ENCODE data around the gene PDCL2. TPM values are rescaled to one million over a fixed set of nuclear protein-coding genes. Genes with fewer than 3 reads are reported as not detected.

PDCL2 gene
- total RNA-seq, 1 experiment from 2014 or later = not detected

DNA sequence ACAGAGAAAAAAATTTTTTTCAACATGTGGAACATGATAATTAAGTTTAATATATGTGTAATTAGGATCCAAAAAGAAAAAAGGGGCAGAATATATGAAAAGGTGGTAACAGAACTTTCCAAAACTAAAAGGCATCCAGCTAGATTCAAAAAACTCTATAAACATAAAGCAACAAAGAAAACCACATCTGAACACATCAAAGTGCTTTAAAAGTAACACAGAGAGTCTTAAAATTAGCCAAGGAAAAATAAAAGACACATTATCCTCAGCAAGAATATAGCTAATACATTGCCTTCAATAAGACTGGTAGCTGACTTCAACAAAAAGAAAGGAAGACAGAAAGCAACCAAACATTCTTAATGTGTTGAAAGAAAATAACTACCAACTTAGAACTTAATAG, 53.5 kb downstream of the PDCL2 start:
- H4K5ac ChIP-seq (ENCODE audit: insufficient read length, low read depth, low read length) = no peak overlapping the region
- H3K9me3 ChIP-seq (ENCODE audit: control insufficient read depth, low read depth, low read length) = no peaks in the 10 kb centered on the region
- no peak overlapping the region for H3K23ac ChIP-seq (ENCODE audit: insufficient read length, low read depth, low read length)
- peaks cover 2% of the 10 kb centered on the region; the same call in 1 of the 2 replicates for H3K4me1 ChIP-seq (ENCODE audit: insufficient read depth, low read length)
- peaks cover 2% of the 10 kb centered on the region for H4K20me1 ChIP-seq (ENCODE audit: control insufficient read depth, insufficient read depth, insufficient read length)
- H2BK12ac ChIP-seq (ENCODE audit: insufficient read length, low read depth, low read length) = no peak overlapping the region
- no peak overlapping the region for H3K56ac ChIP-seq (ENCODE audit: insufficient read length, low read depth, low read length)
- H3K9ac ChIP-seq (ENCODE audit: extremely low read depth, insufficient read length, low read length) = no peak overlapping the region
- no peak overlapping the region for H3T11ph ChIP-seq (ENCODE audit: low read length)
- no peak overlapping the region for H3K18ac ChIP-seq (ENCODE audit: insufficient read length, low read depth, low read length)
- H2BK120ac ChIP-seq (ENCODE audit: low read depth, low read length, poor library complexity, severe bottlenecking) = no peak overlapping the region
- peaks cover 17 to 18% of the 10 kb centered on the region in 2 experiments for H3K9me3 Mint-ChIP-seq
- no peak overlapping the region for H2AK5ac ChIP-seq (ENCODE audit: insufficient read length, low read length)
- H3K4ac ChIP-seq (ENCODE audit: low read depth, low read length) = no peak overlapping the region
- peaks cover 26 to 36% (median 28%) of the 10 kb centered on the region in 3 experiments for H3K36me3 Mint-ChIP-seq (ENCODE audit: insufficient read depth in 1 of 3, low read depth in 3 of 3)
- no peak overlapping the region for H3K4me3 Mint-ChIP-seq
- no peak overlapping the region for H2AFZ ChIP-seq (ENCODE audit: low read length)
- TF ChIP-seq, protein P1, sequence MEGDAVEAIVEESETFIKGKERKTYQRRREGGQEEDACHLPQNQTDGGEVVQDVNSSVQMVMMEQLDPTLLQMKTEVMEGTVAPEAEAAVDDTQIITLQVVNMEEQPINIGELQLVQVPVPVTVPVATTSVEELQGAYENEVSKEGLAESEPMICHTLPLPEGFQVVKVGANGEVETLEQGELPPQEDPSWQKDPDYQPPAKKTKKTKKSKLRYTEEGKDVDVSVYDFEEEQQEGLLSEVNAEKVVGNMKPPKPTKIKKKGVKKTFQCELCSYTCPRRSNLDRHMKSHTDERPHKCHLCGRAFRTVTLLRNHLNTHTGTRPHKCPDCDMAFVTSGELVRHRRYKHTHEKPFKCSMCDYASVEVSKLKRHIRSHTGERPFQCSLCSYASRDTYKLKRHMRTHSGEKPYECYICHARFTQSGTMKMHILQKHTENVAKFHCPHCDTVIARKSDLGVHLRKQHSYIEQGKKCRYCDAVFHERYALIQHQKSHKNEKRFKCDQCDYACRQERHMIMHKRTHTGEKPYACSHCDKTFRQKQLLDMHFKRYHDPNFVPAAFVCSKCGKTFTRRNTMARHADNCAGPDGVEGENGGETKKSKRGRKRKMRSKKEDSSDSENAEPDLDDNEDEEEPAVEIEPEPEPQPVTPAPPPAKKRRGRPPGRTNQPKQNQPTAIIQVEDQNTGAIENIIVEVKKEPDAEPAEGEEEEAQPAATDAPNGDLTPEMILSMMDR (conservative IDR thresholded peaks at IDR 0.05) = no peak
- no peak overlapping the region for H2BK20ac ChIP-seq (ENCODE audit: low read depth, low read length, poor library complexity, severe bottlenecking)
- H3K4me1 Mint-ChIP-seq = peaks cover 16 to 25% of the 10 kb centered on the region in 2 experiments
- H4K8ac ChIP-seq (replicated peaks; ENCODE audit: insufficient read length, low read depth, low read length) = no peak overlapping the region
- no peak for DNase-seq
- H3K27ac ChIP-seq (ENCODE audit: insufficient read length, low read depth, low read length) = no peak overlapping the region
- H2BK15ac ChIP-seq (ENCODE audit: low read depth, low read length) = no peak overlapping the region
- H3K14ac ChIP-seq (ENCODE audit: insufficient read depth, low read length) = no peak overlapping the region
- no peaks in the 10 kb centered on the region for H3K23me2 ChIP-seq (ENCODE audit: insufficient read length, low read depth, low read length, poor library complexity, severe bottlenecking)
- no peaks in the 10 kb centered on the region for H3K27me3 ChIP-seq (ENCODE audit: insufficient read depth, low read length)
- H3K4me2 ChIP-seq (ENCODE audit: insufficient read depth, insufficient read length, low read length) = no peak overlapping the region
- H4K91ac ChIP-seq (ENCODE audit: insufficient read length, low read depth, low read length) = no peak overlapping the region
- no peak overlapping the region for H2BK5ac ChIP-seq (ENCODE audit: insufficient read length, low read length)
- no peak overlapping the region for H3K27ac Mint-ChIP-seq
- H3K79me1 ChIP-seq (ENCODE audit: insufficient read depth, low read depth, low read length, poor library complexity, severe bottlenecking) = peaks cover 2% of the 10 kb centered on the region
- H3K79me2 ChIP-seq (ENCODE audit: insufficient read depth, low read length) = peaks cover 12% of the 10 kb centered on the region; the same call in 1 of the 2 replicates
- no peaks in the 10 kb centered on the region for H3K27me3 Mint-ChIP-seq (ENCODE audit: low read depth)
